ENCODE results near the gene EFCAB6.

- TF ChIP-seq POLR2AphosphoS5 (IDR thresholded peaks at IDR 0.05; ENCODE audit: low read depth, low read length): no peak
- TF ChIP-seq POLR2A (IDR thresholded peaks at IDR 0.05; ENCODE audit: low read depth, low read length): no peak
- TF ChIP-seq TAF1 (IDR thresholded peaks at IDR 0.05; ENCODE audit: low read depth, low read length): no peak
Measured at GRCh38 chr22:43707648-43708047, 104.5 kb downstream of the EFCAB6 start.

All from GM12891 (cell line).